Measurements from ENCODE around the gene BIN2. TPM values are rescaled to one million over a fixed set of nuclear protein-coding genes. Genes with fewer than 3 reads are reported as not detected.

Gene BIN2
- polyA plus RNA-seq, 2 of the 4 experiments (the other 2 are of a cell fraction) = 0.08 to 0.57 TPM

GRCh38 chr12:51334764-51335163, 10.8 kb upstream of the BIN2 start:
- H3K27ac ChIP-seq = no peak overlapping the region
- no peaks in the 10 kb centered on the region for H3K9me3 ChIP-seq
- no peak overlapping the region for H3K4me2 ChIP-seq
- DNase-seq (ENCODE audit: low read depth in 1 of 2, low spot score in 1 of 2) (no peak), FAIRE-seq (no peak), ATAC-seq (no peak)
- WGBS (ENCODE audit: missing lambda C conversion rate) = 74% methylated on average over 4 of the region's 4 CpGs
- POLR2A ChIA-PET = interaction anchor here (0.9 kb wide), 1 partner anchor 117 kb away, joined by 3 read pairs; the partner anchor contains the start of gene POU6F1
- CTCF ChIA-PET = interaction anchor here (1.0 to 12.5 kb wide), 4 partner anchors 11 to 73 kb away, joined by 3 to 270 read pairs (median 5); partner anchors contain the start of genes BIN2 and SMAGP
- no peak overlapping the region for H3K4me3 ChIP-seq
- no peaks in the 10 kb centered on the region for H3K4me1 ChIP-seq
- TF ChIP-seq KDM5A (IDR thresholded peaks at IDR 0.05) = no peak
- no peak for TF ChIP-seq EP300 (IDR thresholded peaks at IDR 0.05)
- TF ChIP-seq JUN (IDR thresholded peaks at IDR 0.05) = no peak
- no peak for TF ChIP-seq RFX5 (IDR thresholded peaks at IDR 0.05)
- no peak for TF ChIP-seq FOSB (CRISPR knock-in tag; IDR thresholded peaks at IDR 0.05)
- no peak for TF ChIP-seq ESRRA (IDR thresholded peaks at IDR 0.05; ENCODE audit: borderline replicate concordance, low read length)

DNA sequence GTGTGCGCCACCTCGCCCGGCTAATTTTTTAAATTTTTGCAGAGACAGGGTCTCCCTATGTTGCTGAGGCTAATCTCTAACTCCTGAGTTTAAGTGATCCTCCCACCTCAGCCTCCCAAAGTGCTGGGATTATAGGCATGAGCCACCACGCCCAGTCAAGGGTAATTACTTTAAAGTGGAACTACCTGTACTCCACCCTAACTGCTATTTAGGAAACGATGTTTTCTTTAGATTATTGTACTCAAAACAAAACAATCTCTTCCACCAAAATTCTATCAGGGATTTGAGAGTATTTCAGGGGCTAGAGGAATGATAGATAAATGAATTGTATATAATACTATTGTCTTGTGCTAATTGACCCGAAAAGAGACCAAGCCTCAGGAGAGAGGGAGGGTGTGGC, 9.6 kb upstream of the BIN2 start:
- TF ChIP-seq, protein P1, sequence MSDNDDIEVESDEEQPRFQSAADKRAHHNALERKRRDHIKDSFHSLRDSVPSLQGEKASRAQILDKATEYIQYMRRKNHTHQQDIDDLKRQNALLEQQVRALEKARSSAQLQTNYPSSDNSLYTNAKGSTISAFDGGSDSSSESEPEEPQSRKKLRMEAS (IDR thresholded peaks at IDR 0.05) = no peak
- TF ChIP-seq HEYL (CRISPR knock-in tag; IDR thresholded peaks at IDR 0.05) = no peak
- POLR2A ChIA-PET = no interaction called here
- CTCF ChIA-PET = interaction anchor here (1.4 to 12.5 kb wide), 4 partner anchors 8 to 72 kb away, joined by 3 to 270 read pairs (median 31); partner anchors contain the start of gene SMAGP
- ATAC-seq = no peak
- H3K4me1 ChIP-seq = no peaks in the 10 kb centered on the region
- no peak overlapping the region for H3K27ac ChIP-seq
- no peak overlapping the region for H3K4me3 ChIP-seq
- H3K9me3 ChIP-seq = no peaks in the 10 kb centered on the region
- FAIRE-seq = no peak
- no peak for DNase-seq (ENCODE audit: low read depth in 1 of 2, low spot score in 1 of 2)
- no peak overlapping the region for H3K4me2 ChIP-seq
- WGBS (ENCODE audit: missing lambda C conversion rate) = 74% methylated on average over 6 of the region's 6 CpGs

- TF ChIP-seq ESRRA (IDR thresholded peaks at IDR 0.05; ENCODE audit: borderline replicate concordance, low read length) = no peak
- TF ChIP-seq HES2 (IDR thresholded peaks at IDR 0.05) = no peak
- TF ChIP-seq HOXA7 (CRISPR knock-in tag; IDR thresholded peaks at IDR 0.05) = no peak
- no peak for TF ChIP-seq BHLHE40 (IDR thresholded peaks at IDR 0.05; ENCODE audit: low read depth, low read length)
- no peak for TF ChIP-seq MYC (IDR thresholded peaks at IDR 0.05; ENCODE audit: borderline replicate concordance, low read length)
- peaks cover 15% of the 10 kb centered on the region for H3K4me1 ChIP-seq
- H3K4me2 ChIP-seq = no peak overlapping the region
- DNase-seq (ENCODE audit: low read depth in 1 of 2, low spot score in 1 of 2) = no peak
- no peaks in the 10 kb centered on the region for H3K9me3 ChIP-seq
- ChIA-PET CTCF (interaction anchor here (4.8 kb wide), 1 partner anchor 12 kb away, joined by 55 read pairs; no protein-coding TSS in a partner anchor), POLR2A (no interaction called here)
- H3K27ac ChIP-seq = no peak overlapping the region
- no peak for FAIRE-seq
- ATAC-seq = no peak
- H3K4me3 ChIP-seq = no peak overlapping the region
Observed at GRCh38 chr12:51330186-51330585, 6.2 kb upstream of the BIN2 start.

- no peak for FAIRE-seq
- POLR2A ChIA-PET = no interaction called here
- no peak for ATAC-seq
- H3K4me3 ChIP-seq = no peak overlapping the region
- WGBS (ENCODE audit: missing lambda C conversion rate) = 91% methylated on average over 5 of the region's 5 CpGs
- no peak for TF ChIP-seq RNF2 (IDR thresholded peaks at IDR 0.05; ENCODE audit: borderline replicate concordance, low read depth)
- no peak for TF ChIP-seq GATA3 (IDR thresholded peaks at IDR 0.05; ENCODE audit: borderline replicate concordance)
- TF ChIP-seq CHD4 (IDR thresholded peaks at IDR 0.05; ENCODE audit: borderline replicate concordance) = no peak
- TF ChIP-seq NFE2L2 (conservative IDR thresholded peaks at IDR 0.05; ENCODE audit: low read length) = no peak
- no peak for TF ChIP-seq EHMT2 (IDR thresholded peaks at IDR 0.05; ENCODE audit: low read depth)
- TF ChIP-seq CBX8 (IDR thresholded peaks at IDR 0.05) = no peak
- no peak for TF ChIP-seq HES2 (IDR thresholded peaks at IDR 0.05)
- TF ChIP-seq, protein P2, sequence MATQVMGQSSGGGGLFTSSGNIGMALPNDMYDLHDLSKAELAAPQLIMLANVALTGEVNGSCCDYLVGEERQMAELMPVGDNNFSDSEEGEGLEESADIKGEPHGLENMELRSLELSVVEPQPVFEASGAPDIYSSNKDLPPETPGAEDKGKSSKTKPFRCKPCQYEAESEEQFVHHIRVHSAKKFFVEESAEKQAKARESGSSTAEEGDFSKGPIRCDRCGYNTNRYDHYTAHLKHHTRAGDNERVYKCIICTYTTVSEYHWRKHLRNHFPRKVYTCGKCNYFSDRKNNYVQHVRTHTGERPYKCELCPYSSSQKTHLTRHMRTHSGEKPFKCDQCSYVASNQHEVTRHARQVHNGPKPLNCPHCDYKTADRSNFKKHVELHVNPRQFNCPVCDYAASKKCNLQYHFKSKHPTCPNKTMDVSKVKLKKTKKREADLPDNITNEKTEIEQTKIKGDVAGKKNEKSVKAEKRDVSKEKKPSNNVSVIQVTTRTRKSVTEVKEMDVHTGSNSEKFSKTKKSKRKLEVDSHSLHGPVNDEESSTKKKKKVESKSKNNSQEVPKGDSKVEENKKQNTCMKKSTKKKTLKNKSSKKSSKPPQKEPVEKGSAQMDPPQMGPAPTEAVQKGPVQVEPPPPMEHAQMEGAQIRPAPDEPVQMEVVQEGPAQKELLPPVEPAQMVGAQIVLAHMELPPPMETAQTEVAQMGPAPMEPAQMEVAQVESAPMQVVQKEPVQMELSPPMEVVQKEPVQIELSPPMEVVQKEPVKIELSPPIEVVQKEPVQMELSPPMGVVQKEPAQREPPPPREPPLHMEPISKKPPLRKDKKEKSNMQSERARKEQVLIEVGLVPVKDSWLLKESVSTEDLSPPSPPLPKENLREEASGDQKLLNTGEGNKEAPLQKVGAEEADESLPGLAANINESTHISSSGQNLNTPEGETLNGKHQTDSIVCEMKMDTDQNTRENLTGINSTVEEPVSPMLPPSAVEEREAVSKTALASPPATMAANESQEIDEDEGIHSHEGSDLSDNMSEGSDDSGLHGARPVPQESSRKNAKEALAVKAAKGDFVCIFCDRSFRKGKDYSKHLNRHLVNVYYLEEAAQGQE (IDR thresholded peaks at IDR 0.05) = no peak
- no peak for TF ChIP-seq BHLHE40 (IDR thresholded peaks at IDR 0.05; ENCODE audit: low read depth, low read length)
- TF ChIP-seq FOSL2 (IDR thresholded peaks at IDR 0.05) = no peak
- no peak for TF ChIP-seq FOSL2 (CRISPR knock-in tag; IDR thresholded peaks at IDR 0.05)
- CTCF ChIA-PET = interaction anchor here (4.8 kb wide), 1 partner anchor 12 kb away, joined by 55 read pairs; no protein-coding TSS in a partner anchor
- DNase-seq (ENCODE audit: low read depth in 1 of 2, low spot score in 1 of 2) = no peak
- H3K4me1 ChIP-seq = peaks cover 15% of the 10 kb centered on the region
- H3K9me3 ChIP-seq = no peaks in the 10 kb centered on the region
- no peak overlapping the region for H3K4me2 ChIP-seq
- no peak overlapping the region for H3K27ac ChIP-seq
Observed at GRCh38 chr12:51329742-51330141, 5.8 kb upstream of the BIN2 start.
